ENCODE data around the gene CYP4V2. TPM values are rescaled to one million over a fixed set of nuclear protein-coding genes. Genes with fewer than 3 reads are reported as not detected.
"Not testable (repeated sequence)": the region's sequence is repeated elsewhere in the genome, so short reads cannot be mapped to it uniquely, and the experiment has no call there.

CYP4V2 gene
- total and polyA plus RNA-seq, 10 donors, result 13.1 to 59.9 (median 40.3) TPM

- intact Hi-C loops (cut with DNase I; ENCODE audit: low total_unique reads), result no loop called here
- Histone ChIP-seq H3K4me3 (no peak overlapping the region), H3K27me3 (replicated peaks in 1 of 7) (no peaks in the 10 kb centered on the region), H3K27ac (no peak overlapping the region), H3K9me3 (peaks cover 0 to 17% (median 8%) of the 10 kb centered on the region in 8 donors), H3K4me1 (no peaks in the 10 kb centered on the region), H3K36me3 (no peaks in the 10 kb centered on the region)
- WGBS, 5 donors, result 75 to 85% (median 79%) methylated on average over 7 of the region's 7 CpGs
- DNase-seq, result no peak
- no peak for TF ChIP-seq POLR2AphosphoS5 (IDR thresholded peaks at IDR 0.05)
- TF ChIP-seq POLR2A (IDR thresholded peaks at IDR 0.05), result no peak
- no peak for TF ChIP-seq CTCF (IDR thresholded peaks at IDR 0.05 in 8 of 11, conservative IDR thresholded peaks at IDR 0.05 in 3 of 11)
Measured at GRCh38 chr4:186240848-186241491, 49.6 kb downstream of the CYP4V2 start.

GRCh38 chr4:186241616-186242015, 50.2 kb downstream of the CYP4V2 start:
- TF ChIP-seq POLR2AphosphoS5 (IDR thresholded peaks at IDR 0.05) (no peak), POLR2A (IDR thresholded peaks at IDR 0.05) (no peak), CTCF (IDR thresholded peaks at IDR 0.05 in 8 of 11, conservative IDR thresholded peaks at IDR 0.05 in 3 of 11) (no peak)
- Histone ChIP-seq H3K27me3 (replicated peaks in 1 of 7) (no peaks in the 10 kb centered on the region), H3K9me3 (peaks cover 0 to 19% (median 8%) of the 10 kb centered on the region in 8 donors), H3K36me3 (no peaks in the 10 kb centered on the region), H3K4me1 (no peaks in the 10 kb centered on the region), H3K4me3 (no peak overlapping the region), H3K27ac (no peak overlapping the region)
- intact Hi-C loops (cut with DNase I; ENCODE audit: low total_unique reads), result no loop called here
- 86 to 96% (median 90%) methylated on average over 4 of the region's 4 CpGs for WGBS, 5 donors
- DNase-seq, result no peak

GRCh38 chr4:186242031-186242430, 50.7 kb downstream of the CYP4V2 start:
- H3K9me3 ChIP-seq, result peaks cover 0 to 19% (median 8%) of the 10 kb centered on the region in 8 donors
- DNase-seq; H3K4me3 ChIP-seq; intact Hi-C loops (cut with DNase I; ENCODE audit: low total_unique reads); H3K36me3 ChIP-seq; H3K4me1 ChIP-seq; H3K27ac ChIP-seq; H3K27me3 ChIP-seq (replicated peaks in 1 of 7): not testable (repeated sequence)
- 75 to 94% (median 88%) methylated on average over 10 of the region's 10 CpGs for WGBS, 5 donors

GRCh38 chr4:186243331-186243730, 52.0 kb downstream of the CYP4V2 start:
- intact Hi-C loops (cut with DNase I; ENCODE audit: low total_unique reads), result no loop called here
- DNase-seq, result no peak
- Histone ChIP-seq H3K27ac (no peak overlapping the region), H3K9me3 (peaks cover 0 to 19% (median 8%) of the 10 kb centered on the region in 8 donors), H3K4me1 (no peaks in the 10 kb centered on the region), H3K27me3 (replicated peaks in 1 of 7) (no peaks in the 10 kb centered on the region), H3K4me3 (no peak overlapping the region), H3K36me3 (no peaks in the 10 kb centered on the region)
- 74 to 87% (median 80%) methylated on average over 2 of the region's 2 CpGs for WGBS, 5 donors
- no peak for TF ChIP-seq POLR2AphosphoS5 (IDR thresholded peaks at IDR 0.05)
- TF ChIP-seq CTCF (IDR thresholded peaks at IDR 0.05 in 8 of 11, conservative IDR thresholded peaks at IDR 0.05 in 3 of 11), result no peak
- TF ChIP-seq POLR2A (IDR thresholded peaks at IDR 0.05), result no peak

Data from spleen (tissue), 11 donors.